Measurements from ENCODE around the gene PID1.

PID1 gene

DNA sequence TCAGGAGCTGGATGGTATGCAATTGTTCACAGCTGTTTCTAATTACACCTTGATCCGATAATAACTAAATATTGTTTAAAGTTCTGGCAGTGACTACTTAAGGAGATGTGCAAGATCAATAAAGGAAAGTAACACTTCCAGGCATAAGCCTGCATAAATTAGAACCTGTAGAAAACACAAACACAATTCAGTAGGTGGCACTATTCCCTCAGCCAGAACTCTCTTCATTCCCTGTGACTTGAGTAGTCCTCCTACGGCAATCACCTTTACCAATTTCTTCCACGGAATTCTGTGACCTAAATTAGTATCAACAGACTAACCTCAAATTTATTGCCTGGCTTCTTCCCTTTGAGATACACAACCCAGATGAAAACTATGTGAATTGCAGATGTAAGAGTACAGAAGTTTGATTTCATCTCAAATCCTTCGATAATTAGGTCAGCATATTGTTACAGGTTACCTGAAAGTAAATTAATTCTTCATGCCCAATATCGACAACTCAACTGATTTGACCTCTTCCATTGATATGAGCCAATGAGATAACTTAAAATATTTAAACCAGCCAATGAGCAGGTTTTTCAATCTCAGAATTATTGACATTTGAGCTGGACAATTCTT lies 137.8 kb downstream of the PID1 start:
- H3K4me3 ChIP-seq (ENCODE audit: low read depth, low read length): no peak overlapping the region
- peak; percentile 18 for DNase-seq (ENCODE audit: low read depth)
- TF ChIP-seq, protein P1, sequence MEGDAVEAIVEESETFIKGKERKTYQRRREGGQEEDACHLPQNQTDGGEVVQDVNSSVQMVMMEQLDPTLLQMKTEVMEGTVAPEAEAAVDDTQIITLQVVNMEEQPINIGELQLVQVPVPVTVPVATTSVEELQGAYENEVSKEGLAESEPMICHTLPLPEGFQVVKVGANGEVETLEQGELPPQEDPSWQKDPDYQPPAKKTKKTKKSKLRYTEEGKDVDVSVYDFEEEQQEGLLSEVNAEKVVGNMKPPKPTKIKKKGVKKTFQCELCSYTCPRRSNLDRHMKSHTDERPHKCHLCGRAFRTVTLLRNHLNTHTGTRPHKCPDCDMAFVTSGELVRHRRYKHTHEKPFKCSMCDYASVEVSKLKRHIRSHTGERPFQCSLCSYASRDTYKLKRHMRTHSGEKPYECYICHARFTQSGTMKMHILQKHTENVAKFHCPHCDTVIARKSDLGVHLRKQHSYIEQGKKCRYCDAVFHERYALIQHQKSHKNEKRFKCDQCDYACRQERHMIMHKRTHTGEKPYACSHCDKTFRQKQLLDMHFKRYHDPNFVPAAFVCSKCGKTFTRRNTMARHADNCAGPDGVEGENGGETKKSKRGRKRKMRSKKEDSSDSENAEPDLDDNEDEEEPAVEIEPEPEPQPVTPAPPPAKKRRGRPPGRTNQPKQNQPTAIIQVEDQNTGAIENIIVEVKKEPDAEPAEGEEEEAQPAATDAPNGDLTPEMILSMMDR (IDR thresholded peaks at IDR 0.05; ENCODE audit: control insufficient read depth, extremely low read depth, insufficient read depth): peak; percentile 62

DNA sequence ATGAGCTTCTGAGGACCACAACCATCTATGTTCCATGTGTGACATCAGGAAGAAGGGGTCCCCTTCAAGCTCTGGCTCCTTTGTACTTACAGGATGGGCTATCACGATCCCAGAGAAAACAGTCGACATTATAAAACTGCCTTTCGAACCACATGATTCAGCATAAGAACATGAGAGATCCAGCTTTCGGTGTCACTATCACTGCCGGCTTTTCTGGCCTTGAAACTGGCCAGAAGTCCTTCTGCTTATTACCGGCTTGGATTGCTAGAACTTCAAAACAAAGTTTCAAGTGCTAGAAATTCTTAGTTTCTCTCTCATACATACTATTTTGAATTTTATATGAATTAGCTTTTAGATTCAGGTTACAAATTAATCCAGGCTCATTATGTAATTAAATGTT lies 138.9 kb downstream of the PID1 start:
- TF ChIP-seq, protein P1 (IDR thresholded peaks at IDR 0.05; ENCODE audit: control insufficient read depth, extremely low read depth, insufficient read depth): no peak
- DNase-seq (ENCODE audit: low read depth): no peak
- H3K4me3 ChIP-seq (ENCODE audit: low read depth, low read length): no peak overlapping the region

DNA sequence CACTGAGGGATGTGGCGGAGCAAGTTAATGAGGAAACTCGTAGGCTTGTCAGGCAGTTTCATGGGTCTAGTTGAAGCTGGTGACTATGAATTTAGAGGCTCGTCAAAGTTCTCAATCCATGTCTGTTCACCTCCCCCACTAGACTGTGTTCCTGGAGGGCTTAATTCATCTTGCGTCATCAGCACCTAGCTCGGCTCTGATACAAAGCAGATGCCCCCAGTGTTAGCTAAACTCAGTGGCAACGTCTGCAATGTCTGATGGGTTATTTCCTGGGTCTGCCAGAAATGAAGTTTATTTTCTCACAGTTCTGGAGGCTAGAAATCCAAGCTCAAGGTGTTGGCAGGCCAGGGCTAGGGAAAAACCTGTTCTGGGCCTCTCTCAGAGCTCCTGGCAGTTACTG lies 140.6 kb downstream of the PID1 start:
- DNase-seq (ENCODE audit: low read depth): no peak
- no peak overlapping the region for H3K4me3 ChIP-seq (ENCODE audit: low read depth, low read length)
- TF ChIP-seq, protein P1 (IDR thresholded peaks at IDR 0.05; ENCODE audit: control insufficient read depth, extremely low read depth, insufficient read depth): no peak

DNA sequence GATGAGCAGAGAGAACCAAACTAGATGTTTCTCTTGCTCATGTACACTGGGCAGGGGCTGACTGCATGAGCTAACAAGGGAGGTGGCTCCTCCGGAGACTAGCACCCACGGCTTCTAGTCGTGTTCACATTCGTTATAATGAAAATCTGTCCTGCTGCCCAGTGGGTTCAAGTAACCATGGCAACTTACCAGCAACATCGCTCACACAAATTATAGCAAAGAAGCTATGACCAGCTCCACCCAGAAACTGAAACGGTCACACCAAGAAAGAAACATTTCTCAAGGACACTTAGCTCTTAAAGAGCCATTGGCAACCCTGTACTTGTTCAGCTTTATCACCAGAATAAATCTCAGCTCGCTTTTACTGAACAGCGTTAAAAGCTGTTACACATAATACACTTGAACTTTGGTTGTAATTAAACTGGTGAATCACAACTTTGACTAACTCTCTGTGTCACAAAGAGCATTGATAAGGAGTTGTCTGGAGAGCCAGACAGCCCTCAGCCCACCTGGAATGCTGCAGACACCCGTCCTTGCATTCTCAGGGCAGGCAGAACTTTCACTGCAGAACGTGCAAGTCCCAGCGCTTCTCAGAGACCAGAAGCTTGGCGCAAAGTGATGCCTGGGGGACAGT lies 141.2 kb downstream of the PID1 start:
- no peak for DNase-seq (ENCODE audit: low read depth)
- no peak overlapping the region for H3K4me3 ChIP-seq (ENCODE audit: low read depth, low read length)
- TF ChIP-seq, protein P1 (IDR thresholded peaks at IDR 0.05; ENCODE audit: control insufficient read depth, extremely low read depth, insufficient read depth): no peak

DNA sequence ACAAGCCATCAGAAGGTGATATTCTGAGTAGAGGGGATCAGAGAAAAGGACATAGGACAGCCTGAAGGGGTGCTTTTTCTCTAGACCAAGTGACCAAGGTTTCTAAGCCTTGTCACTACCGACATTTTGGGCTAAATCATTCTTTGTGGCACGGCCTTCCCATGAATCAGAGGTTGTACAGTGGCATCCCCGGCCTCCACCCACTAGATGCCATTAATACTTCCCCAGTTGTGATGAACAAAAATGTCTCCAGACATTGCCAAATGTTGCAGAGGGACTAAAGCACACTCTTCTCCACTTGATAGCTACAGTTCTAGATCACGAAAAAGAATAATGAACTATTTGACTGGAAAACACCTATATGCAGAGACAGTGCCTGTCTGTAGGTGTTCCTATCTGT lies 143.6 kb downstream of the PID1 start:
- no peak for DNase-seq (ENCODE audit: low read depth)
- no peak overlapping the region for H3K4me3 ChIP-seq (ENCODE audit: low read depth, low read length)
- TF ChIP-seq, protein P1 (IDR thresholded peaks at IDR 0.05; ENCODE audit: control insufficient read depth, extremely low read depth, insufficient read depth): no peak

DNA sequence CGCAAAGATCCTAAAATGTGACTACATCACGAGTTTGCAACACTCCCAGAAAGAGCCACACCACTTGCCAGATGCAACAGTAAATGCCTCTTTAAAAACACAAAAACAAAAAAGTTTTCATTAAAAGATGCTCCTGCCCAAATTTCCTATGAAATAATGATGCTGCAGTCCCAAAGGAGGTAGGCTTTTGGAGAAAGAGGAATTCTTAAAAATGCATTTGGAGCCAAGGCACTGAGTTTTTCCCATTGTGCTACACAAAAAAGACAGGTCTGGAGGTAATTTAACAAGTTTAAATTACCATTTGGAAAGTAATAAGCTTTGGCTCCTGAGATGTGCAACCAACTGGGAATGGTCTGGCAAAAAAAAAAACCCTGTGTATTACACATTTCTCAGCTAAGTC lies 145.0 kb downstream of the PID1 start:
- DNase-seq (ENCODE audit: low read depth): no peak
- TF ChIP-seq, protein P1 (IDR thresholded peaks at IDR 0.05; ENCODE audit: control insufficient read depth, extremely low read depth, insufficient read depth): no peak
- no peak overlapping the region for H3K4me3 ChIP-seq (ENCODE audit: low read depth, low read length)

DNA sequence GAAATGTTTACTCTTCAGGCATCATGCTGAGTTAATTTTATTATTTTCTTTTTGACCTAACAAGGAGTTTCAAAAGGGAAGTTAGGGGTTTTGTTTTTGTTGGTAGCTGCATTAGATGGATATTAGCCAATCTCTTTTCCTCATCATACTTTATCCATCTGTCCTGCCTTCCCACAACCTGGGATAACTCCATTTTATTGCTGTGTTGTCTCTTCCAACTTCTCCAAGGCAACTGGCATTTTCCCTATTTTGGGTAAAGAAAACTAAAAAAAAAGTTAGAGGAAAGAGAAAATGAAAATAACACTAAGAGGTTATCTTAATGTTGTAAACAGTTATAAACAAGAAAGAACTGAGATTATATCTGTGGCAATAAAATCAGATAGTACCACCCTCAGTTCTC lies 147.0 kb downstream of the PID1 start:
- TF ChIP-seq, protein P1 (IDR thresholded peaks at IDR 0.05; ENCODE audit: control insufficient read depth, extremely low read depth, insufficient read depth): no peak
- no peak for DNase-seq (ENCODE audit: low read depth)

More for the DNA sequence above, 147.0 kb downstream of the PID1 start:
- H3K4me3 ChIP-seq (ENCODE audit: low read depth, low read length): no peak overlapping the region

Measured in LNCaP clone FGC (cell line).